Measurements from ENCODE around the gene ELOVL1.

- TF ChIP-seq CTCF (conservative IDR thresholded peaks at IDR 0.05; ENCODE audit: low read depth in 2 of 2) = no peak
- no peak for TF ChIP-seq POLR2AphosphoS5 (IDR thresholded peaks at IDR 0.05; ENCODE audit: low read depth)
- TF ChIP-seq CREB1 (CRISPR knock-in tag; IDR thresholded peaks at IDR 0.05; ENCODE audit: low read depth) = no peak
- no peak for TF ChIP-seq JUNB (IDR thresholded peaks at IDR 0.05; ENCODE audit: unreplicated experiment)
- TF ChIP-seq EZH2 (IDR thresholded peaks at IDR 0.05; ENCODE audit: low read depth, unreplicated experiment) = no peak
- TF ChIP-seq, protein P1, sequence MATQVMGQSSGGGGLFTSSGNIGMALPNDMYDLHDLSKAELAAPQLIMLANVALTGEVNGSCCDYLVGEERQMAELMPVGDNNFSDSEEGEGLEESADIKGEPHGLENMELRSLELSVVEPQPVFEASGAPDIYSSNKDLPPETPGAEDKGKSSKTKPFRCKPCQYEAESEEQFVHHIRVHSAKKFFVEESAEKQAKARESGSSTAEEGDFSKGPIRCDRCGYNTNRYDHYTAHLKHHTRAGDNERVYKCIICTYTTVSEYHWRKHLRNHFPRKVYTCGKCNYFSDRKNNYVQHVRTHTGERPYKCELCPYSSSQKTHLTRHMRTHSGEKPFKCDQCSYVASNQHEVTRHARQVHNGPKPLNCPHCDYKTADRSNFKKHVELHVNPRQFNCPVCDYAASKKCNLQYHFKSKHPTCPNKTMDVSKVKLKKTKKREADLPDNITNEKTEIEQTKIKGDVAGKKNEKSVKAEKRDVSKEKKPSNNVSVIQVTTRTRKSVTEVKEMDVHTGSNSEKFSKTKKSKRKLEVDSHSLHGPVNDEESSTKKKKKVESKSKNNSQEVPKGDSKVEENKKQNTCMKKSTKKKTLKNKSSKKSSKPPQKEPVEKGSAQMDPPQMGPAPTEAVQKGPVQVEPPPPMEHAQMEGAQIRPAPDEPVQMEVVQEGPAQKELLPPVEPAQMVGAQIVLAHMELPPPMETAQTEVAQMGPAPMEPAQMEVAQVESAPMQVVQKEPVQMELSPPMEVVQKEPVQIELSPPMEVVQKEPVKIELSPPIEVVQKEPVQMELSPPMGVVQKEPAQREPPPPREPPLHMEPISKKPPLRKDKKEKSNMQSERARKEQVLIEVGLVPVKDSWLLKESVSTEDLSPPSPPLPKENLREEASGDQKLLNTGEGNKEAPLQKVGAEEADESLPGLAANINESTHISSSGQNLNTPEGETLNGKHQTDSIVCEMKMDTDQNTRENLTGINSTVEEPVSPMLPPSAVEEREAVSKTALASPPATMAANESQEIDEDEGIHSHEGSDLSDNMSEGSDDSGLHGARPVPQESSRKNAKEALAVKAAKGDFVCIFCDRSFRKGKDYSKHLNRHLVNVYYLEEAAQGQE (IDR thresholded peaks at IDR 0.05; ENCODE audit: unreplicated experiment) = no peak
- no peak for TF ChIP-seq ZNF331 (CRISPR knock-in tag; IDR thresholded peaks at IDR 0.05; ENCODE audit: low read depth)
- no peak for TF ChIP-seq ZNF114 (CRISPR knock-in tag; IDR thresholded peaks at IDR 0.05)
- no peak for TF ChIP-seq EZH2phosphoT487 (IDR thresholded peaks at IDR 0.05; ENCODE audit: unreplicated experiment)
Measured at GRCh38 chr1:43321331-43321891, 46.4 kb downstream of the ELOVL1 start.

All from GM23338 (cell line).